ENCODE results near the gene KDM4F.

- no peak for TF ChIP-seq POLR2A (IDR thresholded peaks at IDR 0.05)
- no peak for TF ChIP-seq CTCF (IDR thresholded peaks at IDR 0.05)
- TF ChIP-seq POLR2AphosphoS5 (IDR thresholded peaks at IDR 0.05; ENCODE audit: insufficient read depth in 1 of 2, low read depth in 1 of 2), result no peak
Observed at GRCh38 chr11:95058621-95059020, 9.4 kb downstream of the KDM4F start.
